Measurements from ENCODE around the gene ELAPOR1. TPM values are rescaled to one million over a fixed set of nuclear protein-coding genes. Genes with fewer than 3 reads are reported as not detected.
A peak's percentile ranks its signal among the peaks of the same experiment; 100 is the strongest.
"Not testable (repeated sequence)": the region's sequence is repeated elsewhere in the genome, so short reads cannot be mapped to it uniquely, and the experiment has no call there.

Gene ELAPOR1
- total and polyA plus RNA-seq, 9 of the 15 experiments (the other 6 are each of a cell fraction or from before 2014, with no cell fraction given) = 0.07 to 1.2 (median 0.18) TPM

DNA sequence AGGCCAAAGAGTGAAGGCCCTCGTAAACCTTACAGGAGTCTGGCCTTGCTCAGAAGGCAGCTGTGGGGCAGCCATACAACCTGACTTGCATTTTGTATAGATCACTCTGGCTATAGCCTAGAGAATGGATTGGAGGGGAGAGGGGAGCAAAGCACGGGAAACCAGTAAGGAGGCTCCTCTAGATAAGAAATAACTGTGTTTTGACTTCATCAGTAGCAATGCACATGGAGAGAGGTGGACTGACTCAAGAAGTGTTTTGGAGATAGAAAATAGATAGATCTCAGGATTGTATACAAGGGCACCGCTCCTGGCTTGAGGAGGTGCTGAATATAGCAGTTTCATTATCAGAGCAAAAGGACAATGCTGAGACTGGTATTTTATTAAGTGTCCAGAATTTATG, 26.5 kb downstream of the ELAPOR1 start (continued):
- TF ChIP-seq NBN (IDR thresholded peaks at IDR 0.05; ENCODE audit: low read depth) (0 out of 2 replicates have a peak, but pooled peaks have one; percentile 22), BHLHE40 (IDR thresholded peaks at IDR 0.05; ENCODE audit: low read length) (peak; percentile 42; the same call in 1 of the 2 replicates)

GRCh38 chr1:109142260-109142659, 28.3 kb downstream of the ELAPOR1 start:
- Histone ChIP-seq H3K27ac (ENCODE audit: extremely low read depth, low read depth, low read length) (no peak overlapping the region), H3K4me2 (ENCODE audit: insufficient read depth, low read length) (no peak overlapping the region), H3K36me3 (ENCODE audit: control insufficient read depth, insufficient read depth, low read length) (no peaks in the 10 kb centered on the region), H3K4me1 (replicated peaks in 1 of 2; ENCODE audit: control insufficient read depth in 2 of 2, insufficient read depth in 2 of 2, low read length in 2 of 2) (peaks cover 10 to 11% of the 10 kb centered on the region in 2 experiments; a peak in 3 of 5 replicates), H4K20me1 (replicated peaks; ENCODE audit: control insufficient read depth, insufficient read depth, low read length) (no peaks in the 10 kb centered on the region), H3K27me3 (ENCODE audit: control insufficient read depth in 2 of 2, insufficient read depth in 2 of 2, low read length in 2 of 2) (no peaks in the 10 kb centered on the region), H3K9me1 (ENCODE audit: control insufficient read depth, insufficient read depth, low read length) (no peaks in the 10 kb centered on the region), H3K9me3 (replicated peaks; ENCODE audit: control insufficient read depth, insufficient read depth, low read depth, low read length) (no peaks in the 10 kb centered on the region), H3K4me3 (no peak overlapping the region), H3K79me2 (ENCODE audit: control insufficient read depth, insufficient read depth, low read length) (no peaks in the 10 kb centered on the region), H2AFZ (ENCODE audit: low read depth, low read length) (0 out of 2 replicates have a peak overlapping the region, but pooled peaks have one; percentile 17), H3K9ac (ENCODE audit: insufficient read depth in 1 of 2, low read depth in 2 of 2, low read length in 2 of 2) (no peak overlapping the region)
- in situ Hi-C loops (cut with MboI) = no loop called here
- intact Hi-C loops (cut with micrococcal nuclease) = no loop called here
- no TSS peak for BruUV-seq (replicated peaks)
- ChIA-PET POLR2A (interaction anchor here (0.6 to 1.1 kb wide), 3 partner anchors 9 to 65 kb away, joined by 3 to 5 read pairs (median 3); no protein-coding TSS in a partner anchor), CTCF (ENCODE audit: low intra/inter-chr PET ratio) (interaction anchor here (0.5 kb wide), 1 partner anchor 137 kb away, joined by 3 read pairs; no protein-coding TSS in a partner anchor)
- 68% methylated on average over 5 of the region's 5 CpGs for WGBS (ENCODE audit: insufficient coverage, low coverage, missing lambda C conversion rate)
- ATAC-seq (no peak), DNase-seq (ENCODE audit: extremely low read depth in 1 of 4, low spot score in 3 of 4) (no peak), FAIRE-seq (no peak)
- TF ChIP-seq MEIS2 (IDR thresholded peaks at IDR 0.05; ENCODE audit: partially characterized antibody) (peak; percentile 13), ZNF224 (CRISPR knock-in tag; IDR thresholded peaks at IDR 0.05) (no peak)

DNA sequence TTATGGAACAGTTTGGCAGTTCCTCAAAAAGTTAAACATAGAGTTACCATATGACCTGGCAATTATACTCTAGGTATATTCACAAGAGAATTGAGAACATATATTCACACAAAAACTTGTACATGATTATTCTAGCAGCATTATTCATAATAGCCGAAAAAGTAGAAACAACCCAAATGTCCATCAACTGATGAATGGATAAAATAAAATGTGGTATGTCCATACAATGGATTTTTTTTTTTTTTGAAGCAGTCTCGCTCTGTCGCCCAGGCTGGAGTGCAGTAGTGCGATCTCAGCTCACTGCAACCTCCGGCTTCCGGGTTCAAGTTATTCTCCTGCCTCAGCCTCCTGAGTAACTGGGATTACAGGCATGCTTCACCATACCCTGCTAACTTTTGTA, 28.8 kb downstream of the ELAPOR1 start:
- BruUV-seq (replicated peaks); CTCF ChIA-PET (ENCODE audit: low intra/inter-chr PET ratio); H3K9me1 ChIP-seq (ENCODE audit: control insufficient read depth, insufficient read depth, low read length); H2AFZ ChIP-seq (ENCODE audit: low read depth, low read length); H3K9ac ChIP-seq (ENCODE audit: insufficient read depth in 1 of 2, low read depth in 2 of 2, low read length in 2 of 2); H3K27me3 ChIP-seq (ENCODE audit: control insufficient read depth in 2 of 2, insufficient read depth in 2 of 2, low read length in 2 of 2); H4K20me1 ChIP-seq (replicated peaks; ENCODE audit: control insufficient read depth, insufficient read depth, low read length); H3K79me2 ChIP-seq (ENCODE audit: control insufficient read depth, insufficient read depth, low read length); H3K4me3 ChIP-seq; in situ Hi-C loops (cut with MboI); H3K27ac ChIP-seq (ENCODE audit: extremely low read depth, low read depth, low read length); H3K4me2 ChIP-seq (ENCODE audit: insufficient read depth, low read length); H3K9me3 ChIP-seq (replicated peaks; ENCODE audit: control insufficient read depth, insufficient read depth, low read depth, low read length); FAIRE-seq; DNase-seq (ENCODE audit: extremely low read depth in 1 of 4, low spot score in 3 of 4); intact Hi-C loops (cut with micrococcal nuclease); H3K36me3 ChIP-seq (ENCODE audit: control insufficient read depth, insufficient read depth, low read length); ATAC-seq: not testable (repeated sequence)
- peaks cover 10 to 11% of the 10 kb centered on the region in 2 experiments; a peak in 3 of 5 replicates for H3K4me1 ChIP-seq (replicated peaks in 1 of 2; ENCODE audit: control insufficient read depth in 2 of 2, insufficient read depth in 2 of 2, low read length in 2 of 2)
- 88% methylated on average over 6 of the region's 6 CpGs for WGBS (ENCODE audit: insufficient coverage, low coverage, missing lambda C conversion rate)
- POLR2A ChIA-PET = interaction anchor here (1.1 kb wide), 1 partner anchor 38 kb away, joined by 3 read pairs; no protein-coding TSS in a partner anchor

Data from K562 (cell line).